SK-N-SH (cell line): ENCODE measurements around the gene SELPLG.

Source experiments
- EZH2phosphoT487 ChIP-seq: fragments of 200-600 bp; sonication (generic); IDR thresholded peaks from 2 replicates; pipeline ENCODE4 v1.6.1; 2017; ENCODE audit warnings: low read depth, mixed run types, mild to moderate bottlenecking, antibody characterized with exemption, moderate library complexity, borderline replicate concordance
- NRF1 ChIP-seq: IDR thresholded peaks from 2 replicates; pipeline ENCODE4 v1.6.1; 2012; ENCODE audit warnings: low read depth, mild to moderate bottlenecking, low read length
- POLR2AphosphoS5 ChIP-seq: IDR thresholded peaks from 2 replicates; pipeline ENCODE4 v1.6.1; 2012; ENCODE audit warnings: low read depth, low read length
- SIN3A ChIP-seq: IDR thresholded peaks from 2 replicates; pipeline ENCODE4 v1.6.1; 2012; ENCODE audit warnings: low read depth, mild to moderate bottlenecking, low read length, moderate library complexity, borderline replicate concordance
- TCF12 ChIP-seq: IDR thresholded peaks from 2 replicates; pipeline ENCODE4 v1.4.0; 2012
- TEAD4 ChIP-seq: IDR thresholded peaks from 2 replicates; pipeline ENCODE4 v1.4.0; 2012; ENCODE audit warnings: mild to moderate bottlenecking, borderline replicate concordance; ENCODE audit not compliant: insufficient read depth
- ZBTB33 ChIP-seq: IDR thresholded peaks from 2 replicates; pipeline ENCODE4 v1.4.0; 2012; ENCODE audit warnings: low read depth, borderline replicate concordance
- TF ChIP-seq, protein P1 (sequence below): fragments of 200-600 bp; sonication (generic); IDR thresholded peaks from 2 replicates; pipeline ENCODE4 v1.6.1; 2017; ENCODE audit warnings: antibody characterized with exemption, mild to moderate bottlenecking, moderate library complexity
- TF ChIP-seq, protein P2 (sequence below): IDR thresholded peaks from 2 replicates; pipeline ENCODE4 v1.4.0; 2012; ENCODE audit warnings: low read depth
- TF ChIP-seq, protein P3 (sequence below): fragments of 150-350 bp; IDR thresholded peaks from 2 replicates; pipeline ENCODE4 v1.6.1; 2017; ENCODE audit warnings: antibody characterized with exemption, low read length, low read depth, borderline replicate concordance

GRCh38 chr12:108623577-108623976 lies 10.1 kb downstream of the SELPLG start:
- TF ChIP-seq, protein P1, sequence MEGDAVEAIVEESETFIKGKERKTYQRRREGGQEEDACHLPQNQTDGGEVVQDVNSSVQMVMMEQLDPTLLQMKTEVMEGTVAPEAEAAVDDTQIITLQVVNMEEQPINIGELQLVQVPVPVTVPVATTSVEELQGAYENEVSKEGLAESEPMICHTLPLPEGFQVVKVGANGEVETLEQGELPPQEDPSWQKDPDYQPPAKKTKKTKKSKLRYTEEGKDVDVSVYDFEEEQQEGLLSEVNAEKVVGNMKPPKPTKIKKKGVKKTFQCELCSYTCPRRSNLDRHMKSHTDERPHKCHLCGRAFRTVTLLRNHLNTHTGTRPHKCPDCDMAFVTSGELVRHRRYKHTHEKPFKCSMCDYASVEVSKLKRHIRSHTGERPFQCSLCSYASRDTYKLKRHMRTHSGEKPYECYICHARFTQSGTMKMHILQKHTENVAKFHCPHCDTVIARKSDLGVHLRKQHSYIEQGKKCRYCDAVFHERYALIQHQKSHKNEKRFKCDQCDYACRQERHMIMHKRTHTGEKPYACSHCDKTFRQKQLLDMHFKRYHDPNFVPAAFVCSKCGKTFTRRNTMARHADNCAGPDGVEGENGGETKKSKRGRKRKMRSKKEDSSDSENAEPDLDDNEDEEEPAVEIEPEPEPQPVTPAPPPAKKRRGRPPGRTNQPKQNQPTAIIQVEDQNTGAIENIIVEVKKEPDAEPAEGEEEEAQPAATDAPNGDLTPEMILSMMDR = no peak
- TF ChIP-seq EZH2phosphoT487 (no peak), ZBTB33 (no peak), TCF12 (no peak), POLR2AphosphoS5 (no peak), TEAD4 (no peak), NRF1 (no peak), SIN3A (no peak)
- TF ChIP-seq, protein P2, sequence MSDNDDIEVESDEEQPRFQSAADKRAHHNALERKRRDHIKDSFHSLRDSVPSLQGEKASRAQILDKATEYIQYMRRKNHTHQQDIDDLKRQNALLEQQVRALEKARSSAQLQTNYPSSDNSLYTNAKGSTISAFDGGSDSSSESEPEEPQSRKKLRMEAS = no peak
- TF ChIP-seq, protein P3, sequence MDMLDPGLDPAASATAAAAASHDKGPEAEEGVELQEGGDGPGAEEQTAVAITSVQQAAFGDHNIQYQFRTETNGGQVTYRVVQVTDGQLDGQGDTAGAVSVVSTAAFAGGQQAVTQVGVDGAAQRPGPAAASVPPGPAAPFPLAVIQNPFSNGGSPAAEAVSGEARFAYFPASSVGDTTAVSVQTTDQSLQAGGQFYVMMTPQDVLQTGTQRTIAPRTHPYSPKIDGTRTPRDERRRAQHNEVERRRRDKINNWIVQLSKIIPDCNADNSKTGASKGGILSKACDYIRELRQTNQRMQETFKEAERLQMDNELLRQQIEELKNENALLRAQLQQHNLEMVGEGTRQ = no peak
